NK-92 (cell line): ENCODE data around the gene MNAT1.
"Not testable (repeated sequence)": the region's sequence is repeated elsewhere in the genome, so short reads cannot be mapped to it uniquely, and the experiment has no call there.

Experiments
- DNase-seq: peaks from one replicate; lab custom pipeline; 2025; ENCODE audit not compliant: unreplicated experiment; lab: John Stamatoyannopoulos, UW

Gene MNAT1

GRCh38 chr14:60736494-60736893 lies 1.9 kb downstream of the MNAT1 start:
- DNase-seq, result no peak

- no peak for DNase-seq
These were observed 4.4 kb downstream of the MNAT1 start for GRCh38 chr14:60738843-60739508.

- DNase-seq, result no peak
These were observed 10.0 kb downstream of the MNAT1 start for GRCh38 chr14:60744566-60744965.

GRCh38 chr14:60753264-60754119 lies 18.9 kb downstream of the MNAT1 start:
- DNase-seq, result no peak

GRCh38 chr14:60756847-60757246 lies 22.3 kb downstream of the MNAT1 start:
- DNase-seq, result no peak

GRCh38 chr14:60757567-60758002 lies 23.0 kb downstream of the MNAT1 start:
- DNase-seq, result no peak

DNA sequence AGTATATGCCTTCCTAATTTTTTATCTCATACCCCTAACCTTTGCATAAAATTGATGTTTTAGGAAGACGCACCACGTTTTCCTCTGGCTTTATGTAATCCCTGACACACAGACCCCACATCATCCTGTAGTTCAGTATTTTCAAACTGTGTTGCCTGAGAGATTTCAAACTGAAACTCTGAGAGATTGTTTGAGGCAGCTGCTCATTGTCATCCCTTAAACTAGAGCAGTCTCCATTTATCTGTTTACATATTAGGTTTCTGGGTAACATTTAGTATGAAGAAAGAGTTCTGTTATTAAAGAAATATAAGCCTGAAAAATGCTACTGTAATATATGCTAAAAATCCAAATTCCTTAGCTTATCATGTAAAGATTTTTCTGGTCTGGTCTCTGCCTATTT lies 24.3 kb downstream of the MNAT1 start:
- DNase-seq, result no peak

GRCh38 chr14:60760209-60760608 lies 25.6 kb downstream of the MNAT1 start:
- no peak for DNase-seq

DNA sequence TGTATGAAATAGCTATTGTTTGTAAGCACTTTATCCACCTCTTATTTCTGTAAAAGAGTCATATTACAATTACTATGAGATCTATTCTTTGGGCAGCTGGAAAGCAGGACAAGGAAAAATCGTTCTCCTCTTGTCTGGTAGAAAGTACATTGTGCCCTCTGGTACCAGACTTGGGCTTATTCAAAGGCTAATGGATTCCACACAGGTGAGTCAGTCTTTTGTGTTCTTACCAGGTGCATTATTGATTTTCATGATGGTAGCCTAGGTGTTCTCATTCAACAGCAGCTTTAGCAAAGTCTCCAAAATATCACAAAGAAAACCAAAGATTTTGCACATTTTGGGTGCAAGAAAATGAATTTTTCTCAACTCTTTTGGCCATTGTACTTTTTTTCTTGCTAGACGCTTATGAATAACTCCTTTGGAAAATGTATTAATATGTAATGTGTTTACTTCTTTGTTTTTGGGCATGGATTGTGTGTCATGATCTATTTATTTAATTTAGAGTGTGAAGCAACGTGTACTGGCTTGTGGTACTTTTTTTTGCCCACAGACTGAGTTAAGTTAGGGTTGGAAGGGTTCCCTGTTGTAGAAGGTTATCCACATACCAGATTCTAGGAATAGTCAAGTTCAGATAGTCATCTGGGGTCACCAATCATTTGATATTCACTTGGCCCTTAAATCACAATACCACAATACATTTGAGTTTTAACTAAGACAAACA lies 26.2 kb downstream of the MNAT1 start:
- no peak for DNase-seq

DNA sequence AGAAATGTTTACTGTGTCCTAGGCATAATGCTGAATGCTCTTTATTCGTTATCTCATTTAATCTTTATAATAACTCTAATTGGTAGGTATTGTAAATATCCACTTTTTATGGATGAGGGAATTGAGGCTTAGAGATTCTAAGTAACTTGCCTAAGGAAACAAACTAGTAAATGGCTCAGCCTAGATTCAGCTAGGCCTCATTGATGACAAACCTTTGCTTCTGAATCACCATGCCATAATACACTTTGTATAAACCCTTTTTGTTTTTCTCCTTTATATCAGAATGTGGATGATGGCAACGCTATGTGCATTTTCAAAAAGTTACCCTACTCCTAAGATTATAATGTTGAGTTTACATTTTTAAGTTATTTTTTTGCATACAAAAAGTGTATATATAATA lies 34.0 kb downstream of the MNAT1 start:
- no peak for DNase-seq

GRCh38 chr14:60771117-60771516 lies 36.6 kb downstream of the MNAT1 start:
- DNase-seq, result no peak

GRCh38 chr14:60773558-60773957 lies 39.0 kb downstream of the MNAT1 start:
- no peak for DNase-seq

- no peak for DNase-seq
These were observed 40.7 kb downstream of the MNAT1 start for GRCh38 chr14:60775296-60775695.

GRCh38 chr14:60777856-60778578 lies 43.5 kb downstream of the MNAT1 start:
- no peak for DNase-seq

GRCh38 chr14:60779745-60780514 lies 45.4 kb downstream of the MNAT1 start:
- DNase-seq, result not testable (repeated sequence)

GRCh38 chr14:60780558-60780957 lies 46.0 kb downstream of the MNAT1 start:
- DNase-seq, result not testable (repeated sequence)

DNA sequence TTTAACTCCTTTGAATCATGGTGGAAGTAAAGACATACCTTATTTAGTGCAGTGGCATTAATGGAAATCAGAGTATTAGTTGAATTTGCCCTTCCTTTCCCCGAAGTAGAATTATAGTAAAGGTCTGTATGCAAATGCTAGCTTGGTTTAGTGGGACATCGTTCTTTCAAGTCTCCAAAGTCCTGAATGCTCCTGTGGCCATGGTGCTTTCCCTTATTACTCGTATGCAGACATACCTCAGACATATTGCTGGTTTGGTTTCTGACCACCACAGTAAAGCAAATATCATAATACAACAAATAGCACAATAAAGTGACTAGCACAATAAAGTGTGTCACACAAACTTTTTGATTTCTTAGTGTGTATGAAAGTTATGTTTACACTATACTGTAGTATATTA lies 52.3 kb downstream of the MNAT1 start:
- DNase-seq, result no peak

GRCh38 chr14:60789656-60790055 lies 55.1 kb downstream of the MNAT1 start:
- no peak for DNase-seq

DNA sequence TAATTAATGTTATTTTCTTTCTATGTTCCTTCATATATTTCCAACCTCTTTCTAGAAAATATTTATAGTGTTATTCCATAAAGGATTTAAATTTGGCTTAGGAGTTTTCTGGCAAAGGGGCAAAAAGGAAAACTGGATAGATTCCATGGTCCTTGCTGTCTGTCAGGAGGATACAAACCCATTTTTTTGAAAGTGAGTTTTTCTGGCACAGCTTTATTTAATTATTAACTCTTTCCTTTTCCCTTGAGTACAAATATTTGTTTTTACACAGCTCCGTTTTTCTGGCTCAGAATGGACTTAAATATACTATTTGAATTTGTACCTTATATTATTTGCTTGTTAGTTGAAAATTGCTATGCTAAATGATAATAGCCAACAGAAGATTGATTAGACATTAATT lies 56.3 kb downstream of the MNAT1 start:
- DNase-seq, result no peak

GRCh38 chr14:60796434-60796833 lies 61.9 kb downstream of the MNAT1 start:
- no peak for DNase-seq
